Measurements from ENCODE around the gene PRTN3.

- no peak for TF ChIP-seq CTCF (conservative IDR thresholded peaks at IDR 0.05 in 1 of 2, IDR thresholded peaks at IDR 0.05 in 1 of 2; ENCODE audit: extremely low read depth in 1 of 2, insufficient read depth in 1 of 2, low read depth in 1 of 2, low read length in 2 of 2)
- TF ChIP-seq EZH2 (IDR thresholded peaks at IDR 0.05; ENCODE audit: borderline replicate concordance, low read length): no peak
These were observed 7.7 kb downstream of the PRTN3 start for GRCh38 chr19:848386-848921.

Measured in mammary epithelial cell (primary cell).